HCT116 (cell line): ENCODE results near the gene PLA2G12B. TPM values are rescaled to one million over a fixed set of nuclear protein-coding genes. Genes with fewer than 3 reads are reported as not detected.

ENCODE experiments used
- ATAC-seq: fragments of 200-7000 bp; cut with Tn5 transposase; 2 replicates; pipeline ENCODE4 v1.9.1; 2020; ENCODE audit warnings: mild to moderate bottlenecking, moderate library complexity
- BruUV-seq: library from RNA; stranded (reverse); fragments of 400-500 nt; replicated peaks from 2 replicates; lab custom pipeline; 2021; lab: Mats Ljungman, UMichigan
- CTCF ChIA-PET: fragments of 300-600 bp; sonication (Branson Sonifier 250); formaldehyde crosslinking; loops from one replicate; lab custom pipeline; 2021; ENCODE audit warnings: antibody characterized with exemption; lab: Charles Lee
- POLR2A ChIA-PET: fragments of 300-600, 350-600 bp; sonication (Branson Sonifier 250); formaldehyde crosslinking; loops from one replicate; lab custom pipeline; 2021; ENCODE audit warnings: antibody characterized with exemption; lab: Charles Lee
- RAD21 ChIA-PET, 2 experiments: fragments of 300-600 bp; sonication (Branson Sonifier 250); formaldehyde crosslinking; loops; one replicate each; lab custom pipeline; 2023; ENCODE audit warnings: low total read pairs in 2 of 2; ENCODE audit not compliant: uncharacterized antibody in 2 of 2, unreplicated experiment in 2 of 2, low non-redundant PET in 1 of 2; lab: Charles Lee
- DNase-seq: peaks from one replicate; pipeline ENCODE4 v3.0.0-alpha.2; 2010; ENCODE audit warnings: low read depth, low spot score
- H2AFZ ChIP-seq: fragments of 200-600 bp; shearing (Covaris generic), sonication (generic); 2 replicates; pipeline ENCODE4 v1.6.1; 2017; ENCODE audit warnings: low read depth, mixed run types, mixed read lengths, antibody characterized with exemption, low read length; ENCODE audit not compliant: poor library complexity, severe bottlenecking
- H3K27ac ChIP-seq: 2 replicates; pipeline ENCODE4 v1.5.1; 2012; ENCODE audit warnings: low read depth, low read length
- H3K27me3 ChIP-seq: fragments of 200-600 bp; sonication (generic); 2 replicates; pipeline ENCODE4 v1.6.1; 2016; ENCODE audit warnings: mixed run types, low read length, mixed read lengths; ENCODE audit not compliant: insufficient read depth
- H3K36me3 ChIP-seq, 2 experiments: fragments of 200-500 bp in 1 of 2; fragments of 200-600 bp in 1 of 2; sonication (Bioruptor generic) in 1 of 2; sonication (generic) in 1 of 2; 2 replicates each; pipeline versions ENCODE4 v1.5.1 to v1.6.1; 2014 to 2016; ENCODE audit warnings: low read length in 2 of 2, inconsistent platforms in 1 of 2, mixed read lengths in 1 of 2, mixed run types in 1 of 2; ENCODE audit not compliant: insufficient read depth in 2 of 2, control insufficient read depth in 1 of 2
- H3K4me1 ChIP-seq, 2 experiments: fragments of 200-600 bp in 1 of 2; sonication (generic) in 1 of 2; 2 replicates each; pipeline versions ENCODE4 v1.5.1 to v1.6.1; 2012 to 2017; ENCODE audit warnings: low read length in 2 of 2, inconsistent platforms in 1 of 2, mild to moderate bottlenecking in 1 of 2, mixed read lengths in 1 of 2, mixed run types in 1 of 2, moderate library complexity in 1 of 2; ENCODE audit not compliant: insufficient read depth in 2 of 2, control insufficient read depth in 1 of 2
- H3K4me2 ChIP-seq: fragments of 200-600 bp; sonication (generic); 2 replicates; pipeline ENCODE4 v1.6.1; 2017; ENCODE audit warnings: mixed run types, low read length, mixed read lengths
- H3K4me3 ChIP-seq, 2 experiments: fragments of 200-600 bp in 1 of 2; sonication (generic) in 1 of 2; replicated peaks in 1 of 2; 2 replicates each; pipeline ENCODE4 v1.5.1; 2011 to 2016; ENCODE audit warnings: low read length in 2 of 2, control low read depth in 1 of 2, low read depth in 1 of 2, mild to moderate bottlenecking in 1 of 2, mixed read lengths in 1 of 2, mixed run types in 1 of 2
- H3K79me2 ChIP-seq: fragments of 200-600 bp; sonication (generic); 2 replicates; pipeline ENCODE4 v1.6.1; 2017; ENCODE audit warnings: mild to moderate bottlenecking, mixed run types, low read length, moderate library complexity, mixed read lengths; ENCODE audit not compliant: insufficient read depth
- H3K9ac ChIP-seq: fragments of 200-600 bp; sonication (generic); 2 replicates; pipeline ENCODE4 v1.6.1; 2016; ENCODE audit warnings: low read length, mixed read lengths
- H3K9me2 ChIP-seq: fragments of 200-600 bp; sonication (generic), shearing (Covaris generic); 2 replicates; pipeline ENCODE4 v1.6.1; 2017; ENCODE audit warnings: mixed run types, mild to moderate bottlenecking, moderate library complexity; ENCODE audit not compliant: insufficient read depth
- H3K9me3 ChIP-seq, 2 experiments: fragments of 200-500 bp in 1 of 2; fragments of 200-600 bp in 1 of 2; sonication (Bioruptor generic) in 1 of 2; sonication (generic) in 1 of 2; 2 replicates each; pipeline ENCODE4 v1.6.1; 2014 to 2017; ENCODE audit warnings: low read length in 2 of 2, mixed read lengths in 2 of 2, inconsistent platforms in 1 of 2, low read depth in 1 of 2, mild to moderate bottlenecking in 1 of 2, mixed run types in 1 of 2, moderate library complexity in 1 of 2; ENCODE audit not compliant: control insufficient read depth in 1 of 2, insufficient read depth in 1 of 2
- H4K20me1 ChIP-seq: fragments of 200-600 bp; sonication (generic), shearing (Covaris generic); 2 replicates; pipeline ENCODE4 v1.6.1; 2017; ENCODE audit warnings: mixed run types, mild to moderate bottlenecking, moderate library complexity; ENCODE audit not compliant: insufficient read depth
- CBX3 ChIP-seq: IDR thresholded peaks from 2 replicates; pipeline ENCODE4 v1.6.1; 2012; ENCODE audit warnings: low read depth
- CEBPB ChIP-seq: IDR thresholded peaks from 2 replicates; pipeline ENCODE4 v1.6.1; 2012; ENCODE audit warnings: low read depth
- EGR1 ChIP-seq: IDR thresholded peaks from 2 replicates; pipeline ENCODE4 v1.6.1; 2012; ENCODE audit warnings: low read depth
- ELF1 ChIP-seq: IDR thresholded peaks from 2 replicates; pipeline ENCODE4 v1.6.1; 2012; ENCODE audit warnings: low read depth, borderline replicate concordance
- EZH2phosphoT487 ChIP-seq: fragments of 200-600 bp; IDR thresholded peaks from 2 replicates; pipeline ENCODE4 v1.6.1; 2018; ENCODE audit warnings: antibody characterized with exemption, borderline replicate concordance
- FOSL1 ChIP-seq: IDR thresholded peaks from 2 replicates; pipeline ENCODE4 v1.6.1; 2012; ENCODE audit warnings: low read depth
- MAX ChIP-seq: IDR thresholded peaks from 2 replicates; pipeline ENCODE4 v1.6.1; 2012
- POLR2A ChIP-seq: IDR thresholded peaks from 2 replicates; pipeline ENCODE4 v1.7.0; 2011; ENCODE audit warnings: borderline replicate concordance; ENCODE audit not compliant: insufficient read depth, insufficient read length; ENCODE audit errors: extremely low read depth
- POLR2AphosphoS5 ChIP-seq: IDR thresholded peaks from 2 replicates; pipeline ENCODE4 v1.6.1; 2011; ENCODE audit warnings: mild to moderate bottlenecking, low read depth, low read length, moderate library complexity
- RAD21 ChIP-seq: IDR thresholded peaks from 2 replicates; pipeline ENCODE4 v1.6.1; 2012; ENCODE audit warnings: low read depth, mild to moderate bottlenecking
- SIN3A ChIP-seq: IDR thresholded peaks from 2 replicates; pipeline ENCODE4 v1.6.1; 2012; ENCODE audit warnings: low read depth
- SP1 ChIP-seq: IDR thresholded peaks from 2 replicates; pipeline ENCODE4 v1.6.1; 2012; ENCODE audit warnings: low read depth
- SRF ChIP-seq: IDR thresholded peaks from 2 replicates; pipeline ENCODE4 v1.6.1; 2012; ENCODE audit warnings: low read depth
- TCF7L2 ChIP-seq: IDR thresholded peaks from 2 replicates; pipeline ENCODE4 v1.7.0; 2011; ENCODE audit warnings: borderline replicate concordance, inconsistent platforms; ENCODE audit not compliant: insufficient read depth, insufficient read length; ENCODE audit errors: extremely low read depth
- YY1 ChIP-seq: IDR thresholded peaks from 2 replicates; pipeline ENCODE4 v1.6.1; 2011; ENCODE audit warnings: low read length, low read depth, moderate library complexity, mild to moderate bottlenecking; ENCODE audit not compliant: insufficient replicate concordance; ENCODE audit errors: extremely low read depth
- ZFX ChIP-seq: fragments of 450-650 bp; IDR thresholded peaks from 2 replicates; pipeline ENCODE4 v1.6.1; 2017
- ZNF274 ChIP-seq: fragments of 200-500 bp; sonication (Bioruptor generic); IDR thresholded peaks from 2 replicates; pipeline ENCODE4 v1.6.1; 2014; ENCODE audit warnings: mild to moderate bottlenecking, low read depth, low read length, inconsistent platforms
- intact Hi-C: fragments of 100-400 bp; cut with micrococcal nuclease; formaldehyde crosslinking; loops from 2 replicates; pipeline ENCODE4 v1.10.0; 2022
- total RNA-seq: library from RNA; stranded (reverse); gene quantifications from one replicate; pipeline ENCODE4 v1.2.1, GENCODE V29; 2021; ENCODE audit not compliant: unreplicated experiment
- TF ChIP-seq, protein P1 (sequence below): IDR thresholded peaks from 2 replicates; pipeline ENCODE4 v1.6.1; 2011; ENCODE audit warnings: mild to moderate bottlenecking, low read length, moderate library complexity; ENCODE audit not compliant: insufficient replicate concordance; ENCODE audit errors: extremely low read depth

The PLA2G12B gene
- total RNA-seq, 1 experiment from 2014 or later = not detected

DNA sequence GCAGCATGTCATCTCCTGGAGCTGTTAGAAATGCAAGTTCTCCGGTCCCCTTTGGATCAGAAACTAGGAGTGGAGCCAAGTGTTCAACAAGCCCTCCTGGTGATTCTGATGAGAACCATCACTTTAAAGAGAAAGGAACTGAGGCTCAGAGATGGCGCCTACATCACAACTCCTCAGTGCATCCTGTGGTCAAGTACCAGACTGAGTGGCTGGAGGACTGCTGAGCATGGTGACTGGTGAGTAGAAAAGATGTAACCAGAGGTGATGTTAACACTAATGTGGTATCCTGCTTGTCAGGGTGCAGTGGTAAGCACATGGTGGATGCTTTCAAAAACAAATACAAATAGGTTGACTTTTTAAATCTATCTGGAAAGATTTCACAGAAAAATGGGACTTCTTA lies 64.5 kb downstream of the PLA2G12B start:
- no peak for DNase-seq
- no peak overlapping the region for H3K9ac ChIP-seq
- 0 out of 4 replicates have a peak, but pooled peaks cover 0 to 2% of the 10 kb centered on the region in 2 experiments for H3K36me3 ChIP-seq
- no peaks in the 10 kb centered on the region for H3K27me3 ChIP-seq
- ChIA-PET RAD21 (no interaction called here), CTCF (interaction anchor here (0.9 kb wide), 1 partner anchor 171 kb away, joined by 3 read pairs; no protein-coding TSS in a partner anchor), POLR2A (no interaction called here)
- H3K79me2 ChIP-seq = no peaks in the 10 kb centered on the region
- no peak overlapping the region for H2AFZ ChIP-seq
- intact Hi-C loops = no loop called here
- ATAC-seq = no peak
- no peaks in the 10 kb centered on the region for H3K4me1 ChIP-seq
- H3K4me3 ChIP-seq = no peak overlapping the region
- H3K9me3 ChIP-seq = no peaks in the 10 kb centered on the region
- no peak overlapping the region for H3K4me2 ChIP-seq
- no peaks in the 10 kb centered on the region for H3K9me2 ChIP-seq
- TF ChIP-seq FOSL1 = no peak
- TF ChIP-seq YY1 = no peak
- TF ChIP-seq POLR2A = no peak
- no peak for TF ChIP-seq ZNF274
- TF ChIP-seq CEBPB = no peak
- no peak for TF ChIP-seq MAX
- no peak for TF ChIP-seq SP1
- TF ChIP-seq ZFX = no peak
- TF ChIP-seq SRF = no peak
- no peak for TF ChIP-seq RAD21
- no peak for TF ChIP-seq ELF1
- TF ChIP-seq EZH2phosphoT487 = no peak
- no peak for TF ChIP-seq SIN3A
- no peak for TF ChIP-seq TCF7L2
- TF ChIP-seq, protein P1, sequence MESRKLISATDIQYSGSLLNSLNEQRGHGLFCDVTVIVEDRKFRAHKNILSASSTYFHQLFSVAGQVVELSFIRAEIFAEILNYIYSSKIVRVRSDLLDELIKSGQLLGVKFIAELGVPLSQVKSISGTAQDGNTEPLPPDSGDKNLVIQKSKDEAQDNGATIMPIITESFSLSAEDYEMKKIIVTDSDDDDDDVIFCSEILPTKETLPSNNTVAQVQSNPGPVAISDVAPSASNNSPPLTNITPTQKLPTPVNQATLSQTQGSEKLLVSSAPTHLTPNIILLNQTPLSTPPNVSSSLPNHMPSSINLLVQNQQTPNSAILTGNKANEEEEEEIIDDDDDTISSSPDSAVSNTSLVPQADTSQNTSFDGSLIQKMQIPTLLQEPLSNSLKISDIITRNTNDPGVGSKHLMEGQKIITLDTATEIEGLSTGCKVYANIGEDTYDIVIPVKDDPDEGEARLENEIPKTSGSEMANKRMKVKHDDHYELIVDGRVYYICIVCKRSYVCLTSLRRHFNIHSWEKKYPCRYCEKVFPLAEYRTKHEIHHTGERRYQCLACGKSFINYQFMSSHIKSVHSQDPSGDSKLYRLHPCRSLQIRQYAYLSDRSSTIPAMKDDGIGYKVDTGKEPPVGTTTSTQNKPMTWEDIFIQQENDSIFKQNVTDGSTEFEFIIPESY = no peak
- no peak for TF ChIP-seq EGR1
- TF ChIP-seq CBX3 = no peak
- TF ChIP-seq POLR2AphosphoS5 = no peak
- H3K27ac ChIP-seq = no peak overlapping the region
- BruUV-seq = no TSS peak
- no peaks in the 10 kb centered on the region for H4K20me1 ChIP-seq
